ENCODE results near the gene EFL1.

EFL1 gene

GRCh38 chr15:82136120-82136519, 126.4 kb downstream of the EFL1 start:
- TF ChIP-seq CTCF (IDR thresholded peaks at IDR 0.05; ENCODE audit: control insufficient read depth, extremely low read depth, insufficient read depth): no peak
- no peak overlapping the region for H3K4me3 ChIP-seq (ENCODE audit: low read depth, low read length)
- no peak for DNase-seq (ENCODE audit: low read depth)

GRCh38 chr15:82135638-82136037, 126.9 kb downstream of the EFL1 start:
- H3K4me3 ChIP-seq (ENCODE audit: low read depth, low read length): no peak overlapping the region
- TF ChIP-seq CTCF (IDR thresholded peaks at IDR 0.05; ENCODE audit: control insufficient read depth, extremely low read depth, insufficient read depth): no peak
- no peak for DNase-seq (ENCODE audit: low read depth)

- no peak for TF ChIP-seq CTCF (IDR thresholded peaks at IDR 0.05; ENCODE audit: control insufficient read depth, extremely low read depth, insufficient read depth)
- no peak overlapping the region for H3K4me3 ChIP-seq (ENCODE audit: low read depth, low read length)
- DNase-seq (ENCODE audit: low read depth): no peak
Observed at GRCh38 chr15:82134461-82134860, 128.1 kb downstream of the EFL1 start.

- no peak for TF ChIP-seq CTCF (IDR thresholded peaks at IDR 0.05; ENCODE audit: control insufficient read depth, extremely low read depth, insufficient read depth)
- no peak overlapping the region for H3K4me3 ChIP-seq (ENCODE audit: low read depth, low read length)
- no peak for DNase-seq (ENCODE audit: low read depth)
Observed at GRCh38 chr15:82133251-82133650, 129.3 kb downstream of the EFL1 start.

- DNase-seq (ENCODE audit: low read depth): no peak
- no peak overlapping the region for H3K4me3 ChIP-seq (ENCODE audit: low read depth, low read length)
- no peak for TF ChIP-seq CTCF (IDR thresholded peaks at IDR 0.05; ENCODE audit: control insufficient read depth, extremely low read depth, insufficient read depth)
Observed at GRCh38 chr15:82132742-82133141, 129.8 kb downstream of the EFL1 start.

GRCh38 chr15:82132096-82132495, 130.4 kb downstream of the EFL1 start:
- H3K4me3 ChIP-seq (ENCODE audit: low read depth, low read length): no peak overlapping the region
- no peak for DNase-seq (ENCODE audit: low read depth)
- TF ChIP-seq CTCF (IDR thresholded peaks at IDR 0.05; ENCODE audit: control insufficient read depth, extremely low read depth, insufficient read depth): no peak

GRCh38 chr15:82130248-82130647, 132.3 kb downstream of the EFL1 start:
- DNase-seq (ENCODE audit: low read depth): no peak
- H3K4me3 ChIP-seq (ENCODE audit: low read depth, low read length): no peak overlapping the region
- TF ChIP-seq CTCF (IDR thresholded peaks at IDR 0.05; ENCODE audit: control insufficient read depth, extremely low read depth, insufficient read depth): no peak

Data from LNCaP clone FGC (cell line).